ENCODE data around the gene MLYCD.

DNA sequence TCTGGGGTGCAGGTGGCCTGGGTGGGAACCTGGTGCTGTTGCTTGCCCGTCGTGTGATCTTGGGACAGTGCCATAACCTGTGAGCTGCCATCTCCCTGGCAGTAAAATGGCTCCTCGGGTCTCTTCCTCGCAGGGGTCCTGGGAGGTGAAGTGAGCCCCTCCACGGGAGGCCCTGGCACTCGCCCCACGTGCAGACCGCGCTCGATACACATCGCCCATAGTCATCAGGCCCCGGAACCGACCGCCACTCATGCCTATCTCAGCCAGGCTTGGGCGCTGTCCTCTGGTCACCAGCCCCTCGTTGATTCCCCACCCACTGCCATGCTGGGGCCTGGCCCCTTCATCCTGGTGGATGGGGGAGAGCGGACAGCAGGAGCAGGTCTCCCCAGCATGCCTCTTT is 32.6 kb downstream of the MLYCD start:
- no peak for TF ChIP-seq POLR2A (IDR thresholded peaks at IDR 0.05; ENCODE audit: low read length)
- TF ChIP-seq GATA1 (IDR thresholded peaks at IDR 0.05; ENCODE audit: low read depth, low read length) = no peak

All from erythroblast (primary cell).